Breast epithelium (tissue), 4 donors: Measurements from ENCODE around the gene GAN. TPM values are rescaled to one million over a fixed set of nuclear protein-coding genes. Genes with fewer than 3 reads are reported as not detected.
A peak's percentile ranks its signal among the peaks of the same experiment; 100 is the strongest.

Source experiments
- DNase-seq, 2 donors: peaks; one replicate each; pipeline ENCODE4 v3.0.0-alpha.2; 2019; ENCODE audit warnings: low spot score in 2 of 2
- H3K27ac ChIP-seq, 2 donors: fragments of 200-600 bp; sonication (generic) in 1 of 2; one replicate each; pipeline ENCODE4 v1.5.1; 2016 to 2019; ENCODE audit warnings: mild to moderate bottlenecking in 1 of 2
- H3K27me3 ChIP-seq, 2 donors: fragments of 200-600 bp; sonication (generic) in 1 of 2; one replicate each; pipeline versions ENCODE4 v1.5.1 to v1.6.0; 2017 to 2019; ENCODE audit warnings: control low read depth in 1 of 2, mild to moderate bottlenecking in 1 of 2
- H3K36me3 ChIP-seq: fragments of 200-600 bp; one replicate; pipeline ENCODE4 v1.5.1; 2019
- H3K4me1 ChIP-seq, 2 donors: fragments of 200-600 bp; sonication (generic); one replicate each; pipeline ENCODE4 v1.5.1; 2016 to 2019; ENCODE audit warnings: control low read depth in 1 of 2
- H3K4me3 ChIP-seq, 3 donors: fragments of 200-600 bp; sonication (generic); 1 replicate in 2 of 3; 2 replicates in 1 of 3; pipeline ENCODE4 v1.5.1; 2016 to 2019; ENCODE audit warnings: mild to moderate bottlenecking in 3 of 3, moderate library complexity in 2 of 3
- H3K9me3 ChIP-seq, 2 donors: fragments of 200-600 bp; sonication (generic) in 1 of 2; one replicate each; pipeline ENCODE4 v1.5.1; 2016 to 2019; ENCODE audit warnings: control low read depth in 1 of 2
- POLR2A ChIP-seq: fragments of 450-650 bp; IDR thresholded peaks from one replicate; pipeline ENCODE4 v1.6.1; 2016; ENCODE audit warnings: antibody characterized with exemption, mild to moderate bottlenecking, moderate library complexity
- POLR2AphosphoS5 ChIP-seq, 3 donors: sonication (generic); formaldehyde crosslinking; IDR thresholded peaks; one replicate each; pipeline ENCODE4 v1.6.1; 2017; ENCODE audit warnings: antibody characterized with exemption in 3 of 3
- intact Hi-C: fragments of 100-400 bp; cut with DNase I; formaldehyde crosslinking; loops from one replicate; pipeline ENCODE4 v1.15.1; 2023; ENCODE audit warnings: low total_unique reads
- total RNA-seq, 3 donors: library from RNA; depleted of rRNA; stranded (reverse); fragments of >200 nt; gene quantifications; one replicate each; pipeline ENCODE4 v1.1.0, GENCODE V29; 2016
- TF ChIP-seq, protein P1 (sequence below), 3 donors: fragments of 450-650 bp; IDR thresholded peaks; one replicate each; pipeline ENCODE4 v1.5.1; 2016 to 2017; ENCODE audit warnings: antibody characterized with exemption in 3 of 3, mild to moderate bottlenecking in 3 of 3, moderate library complexity in 3 of 3

Gene GAN, protein sequence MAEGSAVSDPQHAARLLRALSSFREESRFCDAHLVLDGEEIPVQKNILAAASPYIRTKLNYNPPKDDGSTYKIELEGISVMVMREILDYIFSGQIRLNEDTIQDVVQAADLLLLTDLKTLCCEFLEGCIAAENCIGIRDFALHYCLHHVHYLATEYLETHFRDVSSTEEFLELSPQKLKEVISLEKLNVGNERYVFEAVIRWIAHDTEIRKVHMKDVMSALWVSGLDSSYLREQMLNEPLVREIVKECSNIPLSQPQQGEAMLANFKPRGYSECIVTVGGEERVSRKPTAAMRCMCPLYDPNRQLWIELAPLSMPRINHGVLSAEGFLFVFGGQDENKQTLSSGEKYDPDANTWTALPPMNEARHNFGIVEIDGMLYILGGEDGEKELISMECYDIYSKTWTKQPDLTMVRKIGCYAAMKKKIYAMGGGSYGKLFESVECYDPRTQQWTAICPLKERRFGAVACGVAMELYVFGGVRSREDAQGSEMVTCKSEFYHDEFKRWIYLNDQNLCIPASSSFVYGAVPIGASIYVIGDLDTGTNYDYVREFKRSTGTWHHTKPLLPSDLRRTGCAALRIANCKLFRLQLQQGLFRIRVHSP
- total RNA-seq, result 10 to 100 TPM in 2 of 3 donors, 1 to 10 TPM in 1; 7.5 to 15.7 (median 10.8) TPM

- H3K36me3 ChIP-seq, result no peaks in the 10 kb centered on the region
- TF ChIP-seq, protein P1, sequence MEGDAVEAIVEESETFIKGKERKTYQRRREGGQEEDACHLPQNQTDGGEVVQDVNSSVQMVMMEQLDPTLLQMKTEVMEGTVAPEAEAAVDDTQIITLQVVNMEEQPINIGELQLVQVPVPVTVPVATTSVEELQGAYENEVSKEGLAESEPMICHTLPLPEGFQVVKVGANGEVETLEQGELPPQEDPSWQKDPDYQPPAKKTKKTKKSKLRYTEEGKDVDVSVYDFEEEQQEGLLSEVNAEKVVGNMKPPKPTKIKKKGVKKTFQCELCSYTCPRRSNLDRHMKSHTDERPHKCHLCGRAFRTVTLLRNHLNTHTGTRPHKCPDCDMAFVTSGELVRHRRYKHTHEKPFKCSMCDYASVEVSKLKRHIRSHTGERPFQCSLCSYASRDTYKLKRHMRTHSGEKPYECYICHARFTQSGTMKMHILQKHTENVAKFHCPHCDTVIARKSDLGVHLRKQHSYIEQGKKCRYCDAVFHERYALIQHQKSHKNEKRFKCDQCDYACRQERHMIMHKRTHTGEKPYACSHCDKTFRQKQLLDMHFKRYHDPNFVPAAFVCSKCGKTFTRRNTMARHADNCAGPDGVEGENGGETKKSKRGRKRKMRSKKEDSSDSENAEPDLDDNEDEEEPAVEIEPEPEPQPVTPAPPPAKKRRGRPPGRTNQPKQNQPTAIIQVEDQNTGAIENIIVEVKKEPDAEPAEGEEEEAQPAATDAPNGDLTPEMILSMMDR (IDR thresholded peaks at IDR 0.05), result peak in 1 of 3 donors; percentile 8
- peak; percentile 79 to 94 (median 84) for TF ChIP-seq POLR2AphosphoS5 (IDR thresholded peaks at IDR 0.05)
- TF ChIP-seq POLR2A, result peak; percentile 81
- H3K27me3 ChIP-seq, result no peaks in the 10 kb centered on the region
- peaks cover 0 to 13% of the 10 kb centered on the region in 2 donors for H3K4me1 ChIP-seq
- DNase-seq, result peak; percentile 97
- peak within 1 kb of the TSS; percentile 89 to 99 (median 92) for H3K4me3 ChIP-seq
- no peaks in the 10 kb centered on the region for H3K9me3 ChIP-seq
- H3K27ac ChIP-seq, result peak within 1 kb of the TSS; percentile 95 to 97
- intact Hi-C loops, result loop anchor here (5.0 kb wide), 1 partner anchor 72 kb away; no protein-coding TSS in a partner anchor
Observed at GRCh38 chr16:81314603-81315270, at the start of gene GAN. Gene GAN (plus strand): TSS chr16:81314962. CDS start chr16:81315114, 152 bp downstream.

- no peak for DNase-seq
- TF ChIP-seq, protein P1 (IDR thresholded peaks at IDR 0.05), result no peak
- TF ChIP-seq POLR2A (no peak), POLR2AphosphoS5 (IDR thresholded peaks at IDR 0.05) (no peak)
- H3K27me3 ChIP-seq, result no peaks in the 10 kb centered on the region
- H3K36me3 ChIP-seq, result no peaks in the 10 kb centered on the region
- no peak overlapping the region for H3K4me3 ChIP-seq
- H3K27ac ChIP-seq, result no peak overlapping the region
- H3K4me1 ChIP-seq, result no peaks in the 10 kb centered on the region
- no peaks in the 10 kb centered on the region for H3K9me3 ChIP-seq
- intact Hi-C loops, result no loop called here
Observed at GRCh38 chr16:81265052-81265451, 49.7 kb upstream of the GAN start.

- H3K27me3 ChIP-seq, result no peaks in the 10 kb centered on the region
- intact Hi-C loops, result no loop called here
- no peaks in the 10 kb centered on the region for H3K9me3 ChIP-seq
- peak; percentile 27 to 60 for DNase-seq
- no peak for TF ChIP-seq POLR2A
- TF ChIP-seq, protein P1 (IDR thresholded peaks at IDR 0.05), result no peak
- no peak for TF ChIP-seq POLR2AphosphoS5 (IDR thresholded peaks at IDR 0.05)
- no peaks in the 10 kb centered on the region for H3K4me1 ChIP-seq
- no peaks in the 10 kb centered on the region for H3K36me3 ChIP-seq
- H3K27ac ChIP-seq, result peak overlapping the region in 1 of 2 donors; percentile 3
- H3K4me3 ChIP-seq, result no peak overlapping the region
Observed at GRCh38 chr16:81265658-81266451, 48.9 kb upstream of the GAN start.

DNA sequence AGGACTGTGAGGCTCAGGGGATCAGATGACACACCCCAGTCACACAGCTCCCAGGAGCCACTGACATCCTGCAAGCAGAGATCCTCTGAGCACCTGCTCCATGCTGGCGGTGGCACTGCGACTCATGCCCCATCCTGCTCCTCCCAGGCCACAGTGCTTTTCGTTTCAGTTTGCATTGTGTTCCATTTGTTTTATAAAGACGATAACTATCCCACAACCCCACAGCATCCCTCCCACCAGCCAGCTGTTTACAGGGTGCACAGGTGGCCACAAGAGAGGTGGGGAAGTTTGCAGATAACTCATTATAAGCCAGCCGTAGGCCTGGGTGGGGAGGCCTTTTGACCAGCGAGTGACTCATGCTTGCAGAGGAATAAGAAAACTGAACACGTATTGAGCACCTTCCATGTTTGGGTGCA lies 48.1 kb upstream of the GAN start:
- intact Hi-C loops, result no loop called here
- no peak for DNase-seq

More for the DNA sequence above, 48.1 kb upstream of the GAN start:
- Histone ChIP-seq H3K9me3 (no peaks in the 10 kb centered on the region), H3K27me3 (no peaks in the 10 kb centered on the region), H3K4me3 (no peak overlapping the region), H3K27ac (peak overlapping the region in 1 of 2 donors; percentile 3), H3K4me1 (no peaks in the 10 kb centered on the region), H3K36me3 (no peaks in the 10 kb centered on the region)
- no peak for TF ChIP-seq POLR2AphosphoS5 (IDR thresholded peaks at IDR 0.05)
- TF ChIP-seq, protein P1 (IDR thresholded peaks at IDR 0.05), result no peak
- TF ChIP-seq POLR2A, result no peak
